GM12892 (cell line): ENCODE data around the gene DYNLT1.

Experiments
- POLR2A ChIP-seq: IDR thresholded peaks from 2 replicates; pipeline ENCODE4 v1.6.1; 2011; ENCODE audit warnings: low read depth, low read length, control low read depth
- POLR2AphosphoS5 ChIP-seq: IDR thresholded peaks from 2 replicates; pipeline ENCODE4 v1.6.1; 2011; ENCODE audit warnings: low read depth, low read length, control low read depth
- TAF1 ChIP-seq: IDR thresholded peaks from 2 replicates; pipeline ENCODE4 v1.6.1; 2011; ENCODE audit warnings: low read depth, mild to moderate bottlenecking, control low read depth, low read length, borderline replicate concordance

DNA sequence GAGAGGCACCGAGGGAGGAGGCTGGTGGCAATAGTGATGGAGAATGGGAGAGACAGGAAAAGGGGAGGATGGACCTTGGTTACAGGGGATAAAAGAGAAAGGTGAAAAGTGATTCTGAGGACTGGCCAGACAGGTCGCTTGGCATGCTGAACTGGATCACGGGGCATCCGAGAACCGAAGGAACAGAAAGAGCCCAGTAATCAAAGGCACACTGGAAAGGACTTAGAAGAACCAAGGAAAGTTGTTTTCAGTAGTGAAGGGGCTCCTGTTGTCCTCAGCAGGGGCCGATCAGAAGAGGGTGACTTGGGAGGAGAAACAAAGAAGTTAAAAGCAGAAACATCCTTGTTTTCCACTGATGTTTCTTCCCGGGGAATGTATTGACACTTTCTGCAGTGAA lies 24.2 kb upstream of the DYNLT1 start:
- no peak for TF ChIP-seq POLR2A
- no peak for TF ChIP-seq TAF1
- no peak for TF ChIP-seq POLR2AphosphoS5
